GM12878 (cell line): ENCODE results near the gene PPDPF.

Source experiments
- CHD4 ChIP-seq: fragments of 200-600 bp; sonication (generic); IDR thresholded peaks from 2 replicates; pipeline ENCODE4 v1.6.1; 2016; ENCODE audit warnings: mild to moderate bottlenecking
- CREB1 ChIP-seq: IDR thresholded peaks from 2 replicates; pipeline ENCODE4 v1.6.1; 2012; ENCODE audit warnings: low read depth, mild to moderate bottlenecking, inconsistent platforms
- HDAC2 ChIP-seq: fragments of 200-600 bp; sonication (generic); IDR thresholded peaks from 2 replicates; pipeline ENCODE4 v1.6.1; 2017
- KDM1A ChIP-seq: fragments of 200-600 bp; sonication (generic); IDR thresholded peaks from 2 replicates; pipeline ENCODE4 v1.6.1; 2016; ENCODE audit warnings: borderline replicate concordance
- POLR2A ChIP-seq: IDR thresholded peaks from 2 replicates; pipeline ENCODE4 v1.6.1; 2011; ENCODE audit warnings: low read depth, mild to moderate bottlenecking, low read length
- SP1 ChIP-seq: IDR thresholded peaks from one replicate; pipeline ENCODE4 v1.6.1; 2011; ENCODE audit warnings: low read depth, low read length
- SRF ChIP-seq, 2 experiments: IDR thresholded peaks; 2 replicates each; pipeline ENCODE4 v1.6.1; 2011; ENCODE audit warnings: low read depth in 2 of 2, low read length in 2 of 2, mild to moderate bottlenecking in 1 of 2, moderate library complexity in 1 of 2
- TCF7 ChIP-seq: IDR thresholded peaks from 2 replicates; pipeline ENCODE4 v1.6.1; 2014; ENCODE audit warnings: antibody characterized with exemption, borderline replicate concordance
- TF ChIP-seq, protein P1 (sequence below): fragments of 450-650 bp; IDR thresholded peaks from 2 replicates; pipeline ENCODE4 v1.6.1; 2017; ENCODE audit warnings: mild to moderate bottlenecking
- TF ChIP-seq, protein P2 (sequence below), 3 experiments: IDR thresholded peaks in 2 of 3; conservative IDR thresholded peaks in 1 of 3; 2 replicates each; pipeline ENCODE4 v1.5.1; 2011; ENCODE audit warnings: low read depth in 3 of 3, low read length in 3 of 3, mild to moderate bottlenecking in 3 of 3, control low read depth in 2 of 3, moderate library complexity in 2 of 3, inconsistent platforms in 1 of 3, mixed read lengths in 1 of 3; ENCODE audit not compliant: control insufficient read depth in 2 of 3, insufficient read depth in 1 of 3; ENCODE audit errors: extremely low read depth in 1 of 3
- TF ChIP-seq, protein P3 (sequence below): IDR thresholded peaks from 2 replicates; pipeline ENCODE4 v1.6.1; 2012; ENCODE audit warnings: low read depth, low read length, improper control_type of control experiment
- TF ChIP-seq, protein P4 (sequence below): IDR thresholded peaks from 2 replicates; pipeline ENCODE4 v1.6.1; 2011; ENCODE audit warnings: borderline replicate concordance, low read depth, mild to moderate bottlenecking, moderate library complexity, mixed read lengths, low read length; ENCODE audit not compliant: insufficient read depth; ENCODE audit errors: extremely low read length

DNA sequence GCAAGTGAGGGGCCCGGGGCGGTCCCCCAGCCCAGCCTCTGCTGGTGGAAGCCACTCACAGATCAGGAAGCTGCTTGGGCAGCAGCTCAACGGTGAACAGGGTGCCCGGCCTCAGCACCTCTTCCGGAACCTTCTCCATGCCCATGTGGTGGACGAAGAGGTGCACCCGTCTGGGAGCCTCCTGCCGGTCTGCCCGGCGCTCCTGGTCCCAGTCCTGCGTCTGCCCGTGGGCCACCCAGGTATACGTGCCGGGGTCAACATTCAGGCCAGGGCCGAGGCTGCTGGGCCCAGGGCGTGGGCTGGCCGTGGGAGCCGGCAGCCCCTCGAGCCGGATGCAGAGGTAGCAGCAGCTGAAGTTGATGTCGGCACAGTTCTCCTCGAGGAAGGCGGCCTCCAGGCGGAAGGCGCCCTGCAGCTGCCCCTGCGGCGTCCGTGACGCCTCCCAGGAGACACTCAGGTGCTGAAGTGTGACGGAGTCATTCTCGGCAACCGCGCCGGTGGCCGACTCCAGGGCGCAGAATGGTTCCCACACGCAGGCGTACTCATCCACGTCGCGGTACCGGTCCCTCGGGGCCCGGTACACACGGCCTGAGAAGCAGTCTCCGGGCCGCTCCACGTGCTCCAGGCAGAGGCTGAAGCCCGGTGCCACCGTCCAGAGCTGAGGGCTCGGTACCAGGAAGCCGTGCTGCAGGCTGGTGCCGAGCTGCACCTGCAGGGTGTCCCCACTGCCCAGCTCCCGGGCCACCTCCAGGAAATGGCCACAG lies 42.1 kb downstream of the PPDPF start:
- TF ChIP-seq, protein P1, sequence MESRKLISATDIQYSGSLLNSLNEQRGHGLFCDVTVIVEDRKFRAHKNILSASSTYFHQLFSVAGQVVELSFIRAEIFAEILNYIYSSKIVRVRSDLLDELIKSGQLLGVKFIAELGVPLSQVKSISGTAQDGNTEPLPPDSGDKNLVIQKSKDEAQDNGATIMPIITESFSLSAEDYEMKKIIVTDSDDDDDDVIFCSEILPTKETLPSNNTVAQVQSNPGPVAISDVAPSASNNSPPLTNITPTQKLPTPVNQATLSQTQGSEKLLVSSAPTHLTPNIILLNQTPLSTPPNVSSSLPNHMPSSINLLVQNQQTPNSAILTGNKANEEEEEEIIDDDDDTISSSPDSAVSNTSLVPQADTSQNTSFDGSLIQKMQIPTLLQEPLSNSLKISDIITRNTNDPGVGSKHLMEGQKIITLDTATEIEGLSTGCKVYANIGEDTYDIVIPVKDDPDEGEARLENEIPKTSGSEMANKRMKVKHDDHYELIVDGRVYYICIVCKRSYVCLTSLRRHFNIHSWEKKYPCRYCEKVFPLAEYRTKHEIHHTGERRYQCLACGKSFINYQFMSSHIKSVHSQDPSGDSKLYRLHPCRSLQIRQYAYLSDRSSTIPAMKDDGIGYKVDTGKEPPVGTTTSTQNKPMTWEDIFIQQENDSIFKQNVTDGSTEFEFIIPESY, result no peak
- no peak for TF ChIP-seq CHD4
- TF ChIP-seq, protein P2, sequence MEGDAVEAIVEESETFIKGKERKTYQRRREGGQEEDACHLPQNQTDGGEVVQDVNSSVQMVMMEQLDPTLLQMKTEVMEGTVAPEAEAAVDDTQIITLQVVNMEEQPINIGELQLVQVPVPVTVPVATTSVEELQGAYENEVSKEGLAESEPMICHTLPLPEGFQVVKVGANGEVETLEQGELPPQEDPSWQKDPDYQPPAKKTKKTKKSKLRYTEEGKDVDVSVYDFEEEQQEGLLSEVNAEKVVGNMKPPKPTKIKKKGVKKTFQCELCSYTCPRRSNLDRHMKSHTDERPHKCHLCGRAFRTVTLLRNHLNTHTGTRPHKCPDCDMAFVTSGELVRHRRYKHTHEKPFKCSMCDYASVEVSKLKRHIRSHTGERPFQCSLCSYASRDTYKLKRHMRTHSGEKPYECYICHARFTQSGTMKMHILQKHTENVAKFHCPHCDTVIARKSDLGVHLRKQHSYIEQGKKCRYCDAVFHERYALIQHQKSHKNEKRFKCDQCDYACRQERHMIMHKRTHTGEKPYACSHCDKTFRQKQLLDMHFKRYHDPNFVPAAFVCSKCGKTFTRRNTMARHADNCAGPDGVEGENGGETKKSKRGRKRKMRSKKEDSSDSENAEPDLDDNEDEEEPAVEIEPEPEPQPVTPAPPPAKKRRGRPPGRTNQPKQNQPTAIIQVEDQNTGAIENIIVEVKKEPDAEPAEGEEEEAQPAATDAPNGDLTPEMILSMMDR (IDR thresholded peaks at IDR 0.05 in 2 of 3, conservative IDR thresholded peaks at IDR 0.05 in 1 of 3; ENCODE audit: control insufficient read depth in 2 of 3, extremely low read depth in 1 of 3, insufficient read depth in 1 of 3, low read depth in 3 of 3, low read length in 3 of 3), result no peak
- TF ChIP-seq SP1, result no peak
- TF ChIP-seq, protein P3, sequence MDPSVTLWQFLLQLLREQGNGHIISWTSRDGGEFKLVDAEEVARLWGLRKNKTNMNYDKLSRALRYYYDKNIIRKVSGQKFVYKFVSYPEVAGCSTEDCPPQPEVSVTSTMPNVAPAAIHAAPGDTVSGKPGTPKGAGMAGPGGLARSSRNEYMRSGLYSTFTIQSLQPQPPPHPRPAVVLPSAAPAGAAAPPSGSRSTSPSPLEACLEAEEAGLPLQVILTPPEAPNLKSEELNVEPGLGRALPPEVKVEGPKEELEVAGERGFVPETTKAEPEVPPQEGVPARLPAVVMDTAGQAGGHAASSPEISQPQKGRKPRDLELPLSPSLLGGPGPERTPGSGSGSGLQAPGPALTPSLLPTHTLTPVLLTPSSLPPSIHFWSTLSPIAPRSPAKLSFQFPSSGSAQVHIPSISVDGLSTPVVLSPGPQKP, result no peak
- TF ChIP-seq POLR2A, result no peak
- TF ChIP-seq HDAC2, result no peak
- TF ChIP-seq, protein P4, sequence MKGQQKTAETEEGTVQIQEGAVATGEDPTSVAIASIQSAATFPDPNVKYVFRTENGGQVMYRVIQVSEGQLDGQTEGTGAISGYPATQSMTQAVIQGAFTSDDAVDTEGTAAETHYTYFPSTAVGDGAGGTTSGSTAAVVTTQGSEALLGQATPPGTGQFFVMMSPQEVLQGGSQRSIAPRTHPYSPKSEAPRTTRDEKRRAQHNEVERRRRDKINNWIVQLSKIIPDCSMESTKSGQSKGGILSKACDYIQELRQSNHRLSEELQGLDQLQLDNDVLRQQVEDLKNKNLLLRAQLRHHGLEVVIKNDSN, result no peak
- no peak for TF ChIP-seq KDM1A
- no peak for TF ChIP-seq TCF7
- TF ChIP-seq SRF (IDR thresholded peaks at IDR 0.05; ENCODE audit: low read depth in 2 of 2, low read length in 2 of 2), result no peak
- no peak for TF ChIP-seq CREB1
